HG02938 (cell line): ENCODE measurements around the gene CHCHD10.

Experiments used
- ATAC-seq: cut with Tn5 transposase; IDR thresholded peaks from one replicate; pipeline ENCODE4 v1.9.1; 2021; ENCODE audit warnings: mild to moderate bottlenecking, moderate library complexity; ENCODE audit not compliant: unreplicated experiment

The CHCHD10 gene

DNA sequence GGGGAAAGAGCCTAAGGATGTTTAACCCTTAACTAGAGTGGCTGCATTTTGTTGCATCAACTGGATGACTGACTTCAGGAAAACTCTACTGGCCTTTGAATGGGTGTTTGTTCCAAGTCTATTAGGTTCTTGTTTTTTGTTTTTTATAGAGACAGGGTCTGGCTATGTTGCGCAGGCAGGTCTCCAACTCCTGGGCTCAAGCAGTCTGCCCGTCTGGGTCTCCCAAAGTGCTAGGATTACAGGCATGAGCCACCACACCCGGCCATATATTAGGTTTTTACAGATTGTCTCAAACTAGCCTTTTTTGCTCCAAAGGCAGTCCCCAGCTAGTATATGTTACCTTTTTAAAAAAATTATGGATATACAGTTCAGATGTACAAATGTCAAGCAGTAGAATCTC is 20.1 kb upstream of the CHCHD10 start:
- ATAC-seq, result no peak

DNA sequence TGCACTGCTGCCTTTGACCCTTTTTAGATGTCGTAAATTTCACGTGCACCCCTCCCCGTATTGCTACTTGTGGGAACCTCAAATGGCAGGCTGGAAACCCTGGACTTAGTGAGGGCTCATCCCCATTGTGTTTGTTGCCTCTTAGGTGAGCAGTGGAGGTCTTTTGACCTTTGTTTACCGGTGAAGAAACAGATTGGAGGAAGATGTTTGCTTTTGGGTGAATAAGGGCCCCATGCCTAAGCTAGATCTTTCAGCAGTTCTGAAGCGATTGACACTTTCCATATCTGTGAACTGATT is 19.8 kb upstream of the CHCHD10 start:
- no peak for ATAC-seq

DNA sequence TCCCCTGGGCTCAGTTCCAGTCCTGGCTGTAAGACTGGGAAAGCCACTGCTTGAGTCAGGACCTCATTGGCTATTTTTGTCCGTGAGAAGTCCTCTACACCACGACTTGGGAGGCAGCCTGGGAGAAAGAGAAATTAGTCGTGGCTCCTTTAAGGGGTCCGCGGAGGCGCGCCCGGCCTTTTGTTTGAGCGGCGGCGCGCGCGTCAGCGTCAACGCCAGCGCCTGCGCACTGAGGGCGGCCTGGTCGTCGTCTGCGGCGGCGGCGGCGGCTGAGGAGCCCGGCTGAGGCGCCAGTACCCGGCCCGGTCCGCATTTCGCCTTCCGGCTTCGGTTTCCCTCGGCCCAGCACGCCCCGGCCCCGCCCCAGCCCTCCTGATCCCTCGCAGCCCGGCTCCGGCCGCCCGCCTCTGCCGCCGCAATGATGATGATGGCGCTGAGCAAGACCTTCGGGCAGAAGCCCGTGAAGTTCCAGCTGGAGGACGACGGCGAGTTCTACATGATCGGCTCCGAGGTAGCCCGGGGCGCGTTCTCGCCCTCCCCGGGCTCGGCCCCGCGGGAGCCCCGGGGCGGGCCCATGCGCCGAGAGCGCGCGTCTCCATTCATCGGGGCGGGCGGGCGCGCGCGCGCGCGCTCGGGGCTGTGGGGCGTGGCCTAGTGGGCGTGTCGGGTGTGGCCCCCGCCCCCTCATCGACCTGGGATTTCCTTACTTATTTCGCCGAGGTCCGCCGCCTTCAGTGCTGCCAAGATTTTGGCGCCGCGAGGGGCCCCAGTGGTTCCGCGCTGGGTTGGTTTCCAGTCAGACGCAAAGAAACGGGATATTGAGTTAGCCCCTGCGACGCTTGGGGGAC is 19.2 kb upstream of the CHCHD10 start, which contains the start of gene SMARCB1:
Gene SMARCB1 (plus strand): TSS at position 215 of the 848 bp plus-strand sequence. CDS start 204 bp downstream, at position 419.
- peak; percentile 67 for ATAC-seq

DNA sequence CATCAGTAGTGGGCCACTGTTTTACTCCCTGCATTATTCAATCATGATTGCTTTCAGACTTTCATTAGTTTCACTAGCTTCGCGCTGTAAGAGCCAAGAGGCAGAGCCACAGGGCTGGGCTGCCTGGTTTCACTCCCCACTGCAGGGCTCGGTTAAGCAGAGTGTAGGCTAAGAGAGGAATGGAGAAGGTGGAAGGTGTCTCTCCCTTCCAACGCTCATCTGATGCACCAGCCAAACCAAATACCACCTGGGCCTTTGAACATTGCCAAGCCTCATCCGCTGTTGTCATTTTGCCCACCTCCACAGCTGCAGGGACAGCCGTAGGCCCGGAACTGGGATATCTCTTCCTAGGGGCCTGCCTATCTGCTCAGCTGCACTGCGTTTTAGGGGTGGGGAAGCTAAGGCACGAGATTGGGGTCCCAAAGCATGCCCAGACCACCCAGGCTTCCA is 18.5 kb upstream of the CHCHD10 start:
- ATAC-seq, result no peak

DNA sequence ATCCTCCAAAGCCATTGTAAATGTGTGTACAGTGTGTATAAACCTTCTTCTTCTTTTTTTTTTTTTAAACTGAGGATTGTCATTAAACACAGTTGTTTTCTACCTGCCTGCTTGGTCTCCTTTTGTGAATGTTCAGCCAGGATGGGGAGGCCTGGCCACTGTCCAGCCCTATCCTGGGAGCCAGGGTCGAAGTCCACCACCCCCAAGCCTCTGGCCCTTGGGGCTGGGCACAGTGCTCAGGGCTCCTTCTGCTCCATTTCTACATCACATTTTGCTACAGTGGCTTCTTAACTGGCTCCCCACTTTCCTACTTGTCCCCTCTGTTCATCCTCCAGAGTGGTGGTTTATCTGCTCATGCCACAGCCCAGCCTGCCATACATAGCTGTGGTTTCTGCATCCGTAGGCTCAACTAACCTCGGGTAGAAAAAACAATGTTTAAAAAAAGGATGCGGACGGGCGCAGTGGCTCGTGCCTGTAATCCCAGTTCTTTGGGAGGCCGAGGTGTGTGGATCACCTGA is 16.5 kb upstream of the CHCHD10 start:
- ATAC-seq, result no peak

DNA sequence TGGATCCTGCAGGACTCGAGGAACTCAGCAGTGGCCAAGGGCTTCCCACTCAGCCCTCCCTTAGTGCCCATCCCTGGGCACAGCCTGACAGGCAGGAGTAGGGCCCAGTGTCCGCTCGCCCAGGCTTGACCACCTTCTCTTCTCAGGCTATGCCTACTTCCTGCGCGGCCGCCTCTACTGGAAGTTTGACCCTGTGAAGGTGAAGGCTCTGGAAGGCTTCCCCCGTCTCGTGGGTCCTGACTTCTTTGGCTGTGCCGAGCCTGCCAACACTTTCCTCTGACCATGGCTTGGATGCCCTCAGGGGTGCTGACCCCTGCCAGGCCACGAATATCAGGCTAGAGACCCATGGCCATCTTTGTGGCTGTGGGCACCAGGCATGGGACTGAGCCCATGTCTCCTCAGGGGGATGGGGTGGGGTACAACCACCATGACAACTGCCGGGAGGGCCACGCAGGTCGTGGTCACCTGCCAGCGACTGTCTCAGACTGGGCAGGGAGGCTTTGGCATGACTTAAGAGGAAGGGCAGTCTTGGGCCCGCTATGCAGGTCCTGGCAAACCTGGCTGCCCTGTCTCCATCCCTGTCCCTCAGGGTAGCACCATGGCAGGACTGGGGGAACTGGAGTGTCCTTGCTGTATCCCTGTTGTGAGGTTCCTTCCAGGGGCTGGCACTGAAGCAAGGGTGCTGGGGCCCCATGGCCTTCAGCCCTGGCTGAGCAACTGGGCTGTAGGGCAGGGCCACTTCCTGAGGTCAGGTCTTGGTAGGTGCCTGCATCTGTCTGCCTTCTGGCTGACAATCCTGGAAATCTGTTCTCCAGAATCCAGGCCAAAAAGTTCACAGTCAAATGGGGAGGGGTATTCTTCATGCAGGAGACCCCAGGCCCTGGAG is 15.7 kb upstream of the CHCHD10 start:
- ATAC-seq, result no peak

DNA sequence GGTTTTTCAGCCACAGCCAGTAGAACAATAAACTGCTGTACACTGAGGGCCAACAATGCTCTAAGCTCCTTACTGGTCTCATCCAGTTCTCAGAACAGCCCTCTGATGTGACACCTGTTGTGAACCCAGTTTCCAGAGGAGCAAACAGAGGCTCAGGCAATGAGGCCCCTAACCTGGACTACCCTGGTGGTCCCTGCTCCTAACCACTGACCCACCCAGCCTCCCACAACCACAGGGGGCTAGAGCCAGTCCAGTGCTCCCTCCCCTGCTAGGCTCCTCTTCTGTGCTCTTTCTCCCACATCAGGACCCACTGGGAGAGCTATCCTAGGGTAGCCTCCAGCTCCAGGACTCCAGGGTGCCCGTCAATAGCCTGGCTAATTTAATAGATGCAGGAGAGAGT is 14.9 kb upstream of the CHCHD10 start:
- no peak for ATAC-seq

DNA sequence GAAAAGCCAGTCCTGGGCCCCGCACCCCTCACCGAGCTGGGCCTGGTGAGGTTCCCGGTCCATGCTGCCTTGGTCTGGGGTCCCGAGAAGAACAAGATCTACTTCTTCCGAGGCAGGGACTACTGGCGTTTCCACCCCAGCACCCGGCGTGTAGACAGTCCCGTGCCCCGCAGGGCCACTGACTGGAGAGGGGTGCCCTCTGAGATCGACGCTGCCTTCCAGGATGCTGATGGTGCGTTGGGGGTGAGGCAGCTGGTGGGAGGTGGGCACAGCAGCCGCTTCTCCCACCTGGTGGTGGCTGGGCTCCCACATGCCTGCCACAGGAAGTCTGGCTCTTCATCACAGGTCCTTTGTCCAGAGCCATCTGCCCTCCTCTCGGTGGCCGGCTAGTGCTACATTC is 14.5 kb upstream of the CHCHD10 start:
- ATAC-seq, result no peak

DNA sequence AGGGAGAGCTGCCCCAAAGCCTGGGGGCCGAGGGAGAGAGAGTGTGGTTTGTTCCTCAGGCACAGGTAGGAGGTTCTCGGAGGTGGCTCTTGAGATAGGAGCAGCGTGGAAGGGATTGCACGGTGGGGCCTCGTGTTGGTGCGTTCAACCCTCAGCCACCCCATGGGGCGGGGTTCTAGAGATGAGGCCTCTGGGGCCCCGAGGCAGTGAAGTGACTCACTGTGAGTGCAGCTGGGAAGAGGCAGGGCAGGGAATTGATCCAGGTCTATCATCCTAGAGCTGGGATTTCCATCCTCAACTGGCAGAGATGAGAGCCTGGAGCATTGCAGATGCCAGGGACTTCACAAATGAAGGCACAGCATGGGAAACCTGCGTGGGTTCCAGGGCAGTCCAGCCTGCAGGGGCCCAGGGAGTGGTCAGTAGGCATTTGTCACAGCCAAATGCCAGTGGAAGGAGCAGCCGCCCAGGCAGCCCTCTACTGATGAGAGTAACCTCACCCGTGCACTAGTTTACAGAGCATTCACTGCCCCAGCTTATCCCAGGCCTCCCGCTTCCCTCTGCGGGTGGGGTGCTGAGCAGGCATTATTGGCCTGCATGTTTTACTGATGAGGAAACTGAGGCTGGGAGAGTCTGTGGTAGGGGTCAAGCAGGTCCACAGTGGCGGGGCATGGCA is 13.9 kb upstream of the CHCHD10 start:
- no peak for ATAC-seq

DNA sequence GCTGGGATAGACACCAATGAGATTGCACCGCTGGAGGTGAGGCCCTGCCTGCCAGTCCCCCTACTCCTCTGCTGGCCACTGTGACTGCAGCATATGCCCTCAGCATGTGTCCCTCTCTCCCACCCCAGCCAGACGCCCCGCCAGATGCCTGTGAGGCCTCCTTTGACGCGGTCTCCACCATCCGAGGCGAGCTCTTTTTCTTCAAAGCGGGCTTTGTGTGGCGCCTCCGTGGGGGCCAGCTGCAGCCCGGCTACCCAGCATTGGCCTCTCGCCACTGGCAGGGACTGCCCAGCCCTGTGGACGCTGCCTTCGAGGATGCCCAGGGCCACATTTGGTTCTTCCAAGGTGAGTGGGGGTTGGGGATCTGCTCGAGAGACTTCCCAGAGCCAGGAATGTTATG is 13.3 kb upstream of the CHCHD10 start:
- ATAC-seq, result no peak

DNA sequence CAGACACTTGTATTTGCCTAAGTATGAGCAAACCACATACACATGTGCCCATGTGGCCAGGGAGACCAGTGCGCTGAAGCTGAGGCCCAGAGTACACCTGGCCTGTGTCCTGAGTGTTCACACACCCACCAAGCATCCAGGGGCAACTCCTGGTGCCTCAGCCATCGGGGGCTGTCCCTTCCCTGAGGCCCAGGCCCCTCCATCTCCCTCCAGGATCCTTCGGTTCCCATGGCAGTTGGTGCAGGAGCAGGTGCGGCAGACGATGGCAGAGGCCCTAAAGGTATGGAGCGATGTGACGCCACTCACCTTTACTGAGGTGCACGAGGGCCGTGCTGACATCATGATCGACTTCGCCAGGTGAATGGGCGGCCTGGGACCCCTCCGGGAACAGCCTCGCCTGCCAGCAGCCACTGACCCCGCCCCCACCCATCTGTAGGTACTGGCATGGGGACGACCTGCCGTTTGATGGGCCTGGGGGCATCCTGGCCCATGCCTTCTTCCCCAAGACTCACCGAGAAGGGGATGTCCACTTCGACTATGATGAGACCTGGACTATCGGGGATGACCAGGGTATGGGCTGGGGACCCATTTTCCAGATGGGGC is 12.5 kb upstream of the CHCHD10 start:
- no peak for ATAC-seq

DNA sequence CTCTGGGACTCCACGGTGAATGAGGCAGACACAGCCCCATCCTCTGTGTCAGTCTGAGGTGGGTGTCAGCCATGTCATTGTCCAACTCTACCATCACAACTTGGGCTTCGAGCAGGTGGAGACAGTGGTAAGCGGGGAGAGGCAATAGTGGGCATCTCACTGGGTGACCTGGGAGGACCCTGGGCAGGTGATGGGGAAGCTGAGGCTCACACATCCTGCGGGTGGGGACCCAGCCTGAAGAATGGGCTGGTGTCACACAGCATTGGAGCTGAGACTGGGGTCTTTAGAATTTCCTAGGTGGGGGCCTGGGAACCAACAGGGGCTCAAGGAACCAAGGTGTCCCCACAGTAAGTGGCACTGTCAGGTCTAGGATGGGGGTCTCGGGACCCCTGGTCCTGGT is 12.0 kb upstream of the CHCHD10 start:
- no peak for ATAC-seq

DNA sequence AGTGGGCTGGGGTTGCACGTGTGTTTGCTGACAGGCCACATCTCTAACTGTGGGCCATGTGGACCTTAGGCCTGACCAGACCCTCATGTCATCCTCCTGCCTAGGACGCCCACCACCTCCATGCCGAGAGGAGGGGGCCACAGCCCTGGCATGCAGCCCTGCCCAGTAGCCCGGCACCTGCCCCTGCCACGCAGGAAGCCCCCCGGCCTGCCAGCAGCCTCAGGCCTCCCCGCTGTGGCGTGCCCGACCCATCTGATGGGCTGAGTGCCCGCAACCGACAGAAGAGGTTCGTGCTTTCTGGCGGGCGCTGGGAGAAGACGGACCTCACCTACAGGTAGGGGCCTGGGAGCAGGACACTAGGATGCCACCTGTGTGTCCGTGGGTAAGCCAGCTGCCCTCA is 11.3 kb upstream of the CHCHD10 start:
- ATAC-seq, result no peak

DNA sequence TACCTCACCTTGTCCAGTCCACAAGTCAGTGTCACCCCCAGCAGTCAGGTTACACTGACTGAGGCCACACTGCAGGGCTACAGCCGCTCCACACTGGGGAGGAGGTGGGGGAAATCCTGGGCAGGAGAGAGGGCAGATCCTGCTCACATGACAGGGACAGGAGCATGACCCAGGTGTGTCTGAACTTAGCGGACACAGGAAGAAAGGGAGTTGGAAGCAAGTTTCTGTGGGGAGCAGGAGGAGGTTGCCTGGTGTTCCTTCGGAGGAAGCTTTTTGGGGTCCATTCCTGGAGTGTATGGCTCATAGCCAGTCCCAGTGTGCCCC is 10.8 kb upstream of the CHCHD10 start:
- ATAC-seq, result no peak

DNA sequence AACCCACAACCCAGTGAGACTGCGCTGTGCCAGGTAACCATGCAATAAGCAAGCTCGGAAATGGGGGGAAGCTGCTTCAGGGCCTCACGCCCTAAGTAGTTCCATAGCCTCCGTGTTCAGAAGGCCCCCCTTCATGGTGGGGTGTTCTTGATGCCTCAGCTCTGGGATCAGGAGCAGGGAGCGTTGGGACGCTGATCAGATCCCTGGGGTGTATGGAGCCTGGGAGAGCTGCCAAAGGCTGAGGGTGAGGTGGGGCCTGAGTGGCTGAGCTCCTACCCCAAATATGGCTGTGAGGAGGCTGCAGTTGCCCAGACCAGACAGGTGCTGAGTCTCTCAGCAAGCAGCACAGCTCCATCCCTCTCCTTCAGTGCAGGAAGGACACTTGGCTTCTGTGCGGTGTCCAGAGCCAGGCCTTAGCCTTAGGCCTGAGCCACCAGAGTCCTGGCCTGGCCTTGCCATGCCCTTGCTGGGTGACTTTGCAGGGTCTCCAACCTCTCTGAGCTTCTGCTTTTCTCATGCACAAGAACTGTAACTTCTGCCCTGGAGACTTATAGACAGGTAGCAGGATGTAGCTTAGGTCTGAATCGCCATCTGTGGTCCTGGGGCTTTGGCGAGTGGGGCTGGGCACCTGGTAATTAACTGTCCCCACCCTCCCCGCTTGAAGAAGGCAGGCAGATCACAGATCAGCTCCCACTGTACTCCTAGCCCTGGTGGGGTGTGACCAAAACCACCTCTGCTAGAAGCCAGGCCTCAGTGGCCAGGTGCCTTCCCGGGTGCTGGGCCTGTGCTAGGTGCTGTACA is 10.2 kb upstream of the CHCHD10 start:
- ATAC-seq, result no peak

DNA sequence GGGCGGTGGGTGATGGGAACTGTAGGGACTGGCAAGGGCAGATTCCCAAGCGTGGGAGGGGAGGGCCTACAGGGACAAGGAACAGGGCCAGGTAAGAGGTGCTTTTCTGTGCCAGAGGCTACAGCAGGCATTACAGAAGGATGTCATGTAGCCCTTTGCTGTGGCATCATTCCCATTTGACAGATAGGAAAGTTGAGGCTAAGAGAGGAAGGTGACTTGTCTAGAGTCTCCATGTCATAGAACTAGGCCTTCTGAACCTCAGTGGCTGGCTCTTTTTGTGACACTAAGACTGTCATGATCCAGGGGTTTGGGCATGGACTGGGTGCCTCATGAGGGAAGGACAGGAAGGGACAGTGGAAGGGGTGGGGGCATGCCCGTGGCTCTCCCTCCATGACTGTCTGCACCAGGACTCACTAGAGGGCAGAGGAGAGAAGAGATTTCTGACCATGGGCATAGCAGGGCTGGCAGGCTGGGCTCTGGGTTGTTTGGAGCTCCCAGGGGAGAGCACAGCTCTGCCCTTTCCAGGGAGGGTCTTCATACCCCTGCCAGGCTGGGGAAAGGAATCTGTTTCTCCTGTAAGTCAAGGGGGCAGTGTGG is 8.1 kb upstream of the CHCHD10 start:
- ATAC-seq, result no peak

DNA sequence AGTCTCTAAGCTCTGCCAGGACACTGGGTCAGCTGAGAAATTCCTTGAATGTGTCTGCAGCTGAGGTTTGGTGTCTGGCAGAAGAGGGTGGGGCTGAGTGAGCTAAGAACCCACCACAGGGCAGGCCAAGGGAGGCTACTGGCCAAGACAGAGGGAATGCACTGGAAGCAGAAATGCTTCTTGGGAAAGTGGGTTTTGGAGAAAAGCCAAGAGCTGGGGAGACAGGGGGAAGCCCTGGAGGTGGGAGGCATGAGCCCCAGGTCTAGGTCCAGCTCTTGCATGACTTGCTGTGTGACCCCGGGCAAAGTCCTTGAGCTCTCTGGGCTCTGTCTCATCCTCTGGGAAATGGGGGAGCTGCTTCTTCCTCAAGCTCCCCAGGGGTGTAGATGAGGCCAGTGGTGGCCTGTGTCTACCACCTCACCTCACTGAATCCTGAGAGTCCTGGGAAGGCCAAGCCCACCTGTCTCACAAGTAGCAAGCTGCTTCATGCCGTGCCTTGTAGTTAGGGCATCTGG is 7.2 kb upstream of the CHCHD10 start:
- no peak for ATAC-seq

DNA sequence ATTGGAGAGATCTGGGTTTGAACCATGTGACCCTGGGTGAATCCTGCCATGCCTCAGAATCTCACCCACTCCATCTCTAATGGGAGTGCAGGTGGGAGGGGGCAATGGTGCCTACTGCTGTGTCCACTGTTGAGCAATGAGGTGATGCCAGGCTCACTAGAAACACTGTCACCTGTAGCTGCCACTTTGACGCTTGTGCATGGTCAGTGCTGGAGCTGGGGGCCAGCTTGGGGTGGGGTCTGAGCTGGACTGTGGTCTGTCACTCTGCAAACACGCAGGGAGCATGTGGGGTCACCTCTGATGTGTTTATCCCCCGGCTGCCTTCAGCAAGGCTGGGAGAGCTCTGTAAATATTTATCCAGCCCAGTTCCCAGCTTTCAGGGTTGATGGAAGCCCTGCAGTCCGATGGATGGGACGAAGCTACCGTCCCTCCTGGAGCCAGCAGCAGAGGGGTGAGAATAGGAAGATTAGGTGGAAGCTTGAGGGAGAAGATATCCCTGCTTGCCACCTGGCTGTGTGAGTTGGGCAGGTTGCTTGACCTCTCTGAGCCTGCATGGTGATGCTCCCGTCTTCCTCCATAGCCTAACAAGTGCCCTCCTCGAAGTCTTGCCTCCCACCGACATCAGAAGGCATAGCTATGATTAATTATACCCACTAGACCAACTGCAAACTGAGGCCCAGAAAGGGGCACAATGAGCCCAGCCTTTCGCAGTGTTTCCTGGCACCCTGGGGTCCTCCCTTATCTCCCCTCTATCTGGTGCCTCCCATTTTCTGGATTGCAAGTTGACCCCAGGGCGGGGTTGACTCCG is 6.5 kb upstream of the CHCHD10 start:
- no peak for ATAC-seq
